ENCODE results near the gene MUSTN1. TPM values are rescaled to one million over a fixed set of nuclear protein-coding genes. Genes with fewer than 3 reads are reported as not detected.

MUSTN1 gene
- total RNA-seq, 1 donor from 2014 or later = 1.8 TPM

GRCh38 chr3:52841211-52841980 lies 6.6 kb upstream of the MUSTN1 start:
- H3K36me3 Mint-ChIP-seq = peaks cover 11% of the 10 kb centered on the region
- H3K27ac Mint-ChIP-seq = no peak overlapping the region

GRCh38 chr3:52839892-52840545 lies 5.2 kb upstream of the MUSTN1 start:
- no peak overlapping the region for H3K27ac Mint-ChIP-seq
- peaks cover 12% of the 10 kb centered on the region for H3K4me1 Mint-ChIP-seq (ENCODE audit: unreplicated experiment)
- TF ChIP-seq CTCF (conservative IDR thresholded peaks at IDR 0.05) = no peak
- H3K36me3 Mint-ChIP-seq = peaks cover 11% of the 10 kb centered on the region
- no peaks in the 10 kb centered on the region for H3K9me3 Mint-ChIP-seq
- H3K4me3 Mint-ChIP-seq = no peak overlapping the region
- no peaks in the 10 kb centered on the region for H3K27me3 Mint-ChIP-seq
- DNase-seq (ENCODE audit: extremely low spot score, unreplicated experiment) = no peak

More at GRCh38 chr3:52841211-52841980, 6.6 kb upstream of the MUSTN1 start:
- Mint-ChIP-seq H3K4me3 (no peak overlapping the region), H3K9me3 (no peaks in the 10 kb centered on the region), H3K4me1 (ENCODE audit: unreplicated experiment) (peaks cover 7% of the 10 kb centered on the region), H3K27me3 (no peaks in the 10 kb centered on the region)
- TF ChIP-seq CTCF (conservative IDR thresholded peaks at IDR 0.05) = no peak
- no peak for DNase-seq (ENCODE audit: extremely low spot score, unreplicated experiment)

- no peak for DNase-seq (ENCODE audit: extremely low spot score, unreplicated experiment)
- Mint-ChIP-seq H3K27ac (no peak overlapping the region), H3K9me3 (no peaks in the 10 kb centered on the region), H3K36me3 (peaks cover 11% of the 10 kb centered on the region), H3K4me1 (ENCODE audit: unreplicated experiment) (peaks cover 20% of the 10 kb centered on the region), H3K4me3 (no peak overlapping the region), H3K27me3 (no peaks in the 10 kb centered on the region)
- no peak for TF ChIP-seq CTCF (conservative IDR thresholded peaks at IDR 0.05)
Observed at GRCh38 chr3:52839268-52839575, 4.4 kb upstream of the MUSTN1 start.

- H3K27me3 Mint-ChIP-seq = no peaks in the 10 kb centered on the region
- TF ChIP-seq CTCF (conservative IDR thresholded peaks at IDR 0.05) = no peak
- peaks cover 11% of the 10 kb centered on the region for H3K36me3 Mint-ChIP-seq
- H3K4me1 Mint-ChIP-seq (ENCODE audit: unreplicated experiment) = peaks cover 21% of the 10 kb centered on the region
- no peak overlapping the region for H3K27ac Mint-ChIP-seq
- H3K4me3 Mint-ChIP-seq = no peak overlapping the region
- H3K9me3 Mint-ChIP-seq = no peaks in the 10 kb centered on the region
- no peak for DNase-seq (ENCODE audit: extremely low spot score, unreplicated experiment)
Observed at GRCh38 chr3:52838561-52839267, 3.9 kb upstream of the MUSTN1 start.

GRCh38 chr3:52836986-52837385 lies 2.2 kb upstream of the MUSTN1 start:
- no peak for TF ChIP-seq CTCF (conservative IDR thresholded peaks at IDR 0.05)
- H3K36me3 Mint-ChIP-seq = peaks cover 9% of the 10 kb centered on the region
- H3K9me3 Mint-ChIP-seq = no peaks in the 10 kb centered on the region
- no peak for DNase-seq (ENCODE audit: extremely low spot score, unreplicated experiment)
- H3K27ac Mint-ChIP-seq = no peak overlapping the region
- H3K4me3 Mint-ChIP-seq = no peak overlapping the region
- peaks cover 14% of the 10 kb centered on the region for H3K4me1 Mint-ChIP-seq (ENCODE audit: unreplicated experiment)
- H3K27me3 Mint-ChIP-seq = no peaks in the 10 kb centered on the region
